VCaP (cell line): Measurements from ENCODE around the gene LPP.

Experiments
- H3K27ac ChIP-seq: fragments of 450-650 bp; 2 replicates; pipeline ENCODE4 v1.5.1; 2017
- CTCF ChIP-seq: fragments of 450-650 bp; conservative IDR thresholded peaks from 2 replicates; pipeline ENCODE4 v1.5.1; 2017; ENCODE audit warnings: mild to moderate bottlenecking, moderate library complexity

The LPP gene

DNA sequence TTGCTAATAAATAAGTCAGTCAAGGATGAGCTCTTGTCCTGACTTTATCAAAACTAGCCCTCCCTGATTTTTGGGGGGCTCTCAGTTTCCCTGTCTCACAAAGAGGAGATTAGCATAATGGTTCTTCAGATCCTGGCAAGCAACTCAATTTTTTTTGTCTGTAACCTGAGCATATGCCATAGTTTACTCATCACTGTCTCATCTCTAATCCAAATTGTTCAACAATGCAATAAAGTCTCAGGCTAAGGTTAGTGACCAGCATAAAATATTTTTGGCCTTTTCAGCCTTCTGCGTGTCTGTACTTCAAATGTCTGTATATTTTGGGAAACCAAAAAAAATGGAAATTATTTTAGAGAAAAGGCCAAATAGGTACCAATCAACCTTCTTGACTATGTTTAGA lies 552.2 kb downstream of the LPP start:
- TF ChIP-seq CTCF = no peak
- H3K27ac ChIP-seq = no peak overlapping the region

- no peak for TF ChIP-seq CTCF
- H3K27ac ChIP-seq = no peak overlapping the region
These were observed 552.6 kb downstream of the LPP start for GRCh38 chr3:188706599-188706998.

DNA sequence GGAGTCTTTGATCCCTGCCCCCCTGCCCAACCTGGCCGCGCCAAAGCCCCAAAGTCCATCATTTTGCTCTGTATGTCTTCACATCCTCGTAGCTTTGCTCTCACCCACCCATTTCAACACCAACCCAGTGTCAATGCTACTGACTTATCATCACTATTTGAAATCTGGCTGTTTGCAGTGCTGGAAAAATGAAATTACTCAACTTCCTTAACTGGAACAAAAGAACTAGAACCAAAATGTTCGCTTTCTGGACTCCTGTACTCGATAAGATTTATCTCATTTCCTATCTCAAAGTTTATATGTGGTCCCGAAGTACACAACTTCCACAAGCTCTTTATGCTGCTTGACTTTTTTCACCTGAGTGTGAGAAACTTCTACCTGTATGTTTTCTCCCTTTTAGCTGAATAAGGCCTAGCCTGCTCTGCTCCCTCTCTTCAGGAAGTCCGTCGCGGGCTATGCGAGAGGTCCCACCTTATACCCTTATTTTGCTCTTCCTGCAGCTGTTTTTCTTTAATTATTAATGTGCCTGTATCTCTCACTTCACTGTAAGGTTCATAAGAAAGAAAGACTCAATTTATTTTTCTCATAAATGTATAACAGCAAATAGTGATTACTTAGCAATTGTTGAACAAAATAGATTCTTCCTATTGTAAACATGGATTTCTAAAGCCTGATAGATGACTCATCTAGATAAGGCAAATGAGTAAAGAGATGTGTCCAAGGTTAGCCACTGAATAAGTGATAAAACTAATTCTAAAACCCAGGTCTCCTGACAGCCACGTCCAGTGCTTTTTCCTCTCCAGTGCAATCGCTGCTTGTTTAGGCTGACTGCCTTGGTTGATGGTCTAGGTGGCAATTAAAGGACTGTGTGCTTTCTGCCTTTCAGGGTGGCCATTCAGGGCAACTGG lies 553.7 kb downstream of the LPP start:
- TF ChIP-seq CTCF = no peak
- no peak overlapping the region for H3K27ac ChIP-seq

GRCh38 chr3:188711881-188712247 lies 557.9 kb downstream of the LPP start:
- no peak overlapping the region for H3K27ac ChIP-seq
- no peak for TF ChIP-seq CTCF

DNA sequence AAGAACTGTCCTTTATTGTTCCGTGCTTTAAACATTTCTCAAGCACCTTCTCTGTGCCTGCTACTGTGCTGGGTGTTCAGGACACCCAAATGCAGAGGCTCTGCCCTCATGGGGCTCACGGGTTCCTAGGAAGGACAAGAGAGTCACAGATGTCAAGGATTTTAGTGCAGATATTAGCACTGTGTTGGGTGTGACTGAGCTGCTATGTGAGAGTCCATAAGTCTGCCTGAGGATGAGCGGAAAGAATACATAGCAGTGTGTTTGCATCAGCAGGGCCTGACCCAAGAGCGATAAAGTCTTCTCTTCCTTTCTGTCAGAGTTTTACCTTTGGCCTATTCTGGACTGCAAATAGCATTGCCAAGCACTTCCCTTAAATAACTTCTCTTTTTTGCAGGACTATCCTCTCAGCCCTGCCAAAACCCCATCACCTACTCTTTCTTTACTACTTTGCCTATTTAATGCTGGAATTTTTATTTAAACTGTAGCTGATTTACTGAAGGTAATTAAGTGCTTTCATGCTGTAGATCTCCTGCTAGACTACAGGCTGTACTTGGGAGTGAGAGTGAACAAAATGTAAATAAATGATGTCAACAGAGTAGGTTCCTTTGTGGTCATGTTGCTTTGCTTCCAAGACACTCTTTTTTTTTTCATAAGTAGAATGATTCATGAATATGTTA lies 558.4 kb downstream of the LPP start:
- no peak for TF ChIP-seq CTCF
- no peak overlapping the region for H3K27ac ChIP-seq

DNA sequence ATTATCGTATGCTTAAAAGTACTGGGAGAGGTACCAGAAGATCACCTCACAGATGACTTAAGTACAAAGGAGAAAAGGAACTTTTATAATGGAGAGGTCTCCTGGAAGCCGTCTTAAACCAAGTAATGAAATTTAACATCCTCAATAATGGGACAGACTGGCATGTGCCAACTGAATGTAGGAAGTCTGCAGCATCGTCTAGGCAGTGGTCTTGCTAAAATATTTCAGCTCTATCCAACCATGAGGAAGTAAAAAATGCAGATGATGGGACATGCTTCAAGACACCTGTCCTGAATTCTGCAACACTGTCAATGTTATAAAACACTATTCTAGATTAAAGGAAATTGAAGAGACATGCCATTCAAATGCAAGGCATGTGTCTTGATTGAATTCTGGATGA lies 559.0 kb downstream of the LPP start:
- TF ChIP-seq CTCF = no peak
- H3K27ac ChIP-seq = no peak overlapping the region

GRCh38 chr3:188719545-188719944 lies 565.6 kb downstream of the LPP start:
- no peak overlapping the region for H3K27ac ChIP-seq
- TF ChIP-seq CTCF = no peak
